ENCODE data around the gene CHP2.

GRCh38 chr16:23786964-23787561 is 32.2 kb downstream of the CHP2 start:
- TF ChIP-seq EZH2phosphoT487 (IDR thresholded peaks at IDR 0.05; ENCODE audit: borderline replicate concordance, low read depth) (no peak), SMC3 (IDR thresholded peaks at IDR 0.05; ENCODE audit: low read depth, low read length) (no peak), USF1 (IDR thresholded peaks at IDR 0.05; ENCODE audit: borderline replicate concordance, low read depth) (no peak), REST (IDR thresholded peaks at IDR 0.05; ENCODE audit: low read depth, low read length) (no peak), EP300 (IDR thresholded peaks at IDR 0.05; ENCODE audit: borderline replicate concordance in 1 of 2, low read depth in 1 of 2, low read length in 1 of 2) (no peak)
